CMK (cell line): ENCODE results near the gene GPR37.

Experiments used
- DNase-seq: peaks from one replicate; pipeline ENCODE4 v3.0.0-alpha.2; 2010; ENCODE audit warnings: low read depth

The GPR37 gene

GRCh38 chr7:124724507-124725192 is 40.9 kb downstream of the GPR37 start:
- no peak for DNase-seq

- DNase-seq = no peak
Measured at GRCh38 chr7:124724079-124724478, 41.5 kb downstream of the GPR37 start.

- no peak for DNase-seq
Measured at GRCh38 chr7:124723012-124723411, 42.6 kb downstream of the GPR37 start.

- no peak for DNase-seq
Measured at GRCh38 chr7:124722292-124722691, 43.3 kb downstream of the GPR37 start.

GRCh38 chr7:124720195-124720594 is 45.4 kb downstream of the GPR37 start:
- DNase-seq = no peak

- no peak for DNase-seq
Measured at GRCh38 chr7:124718032-124718766, 47.4 kb downstream of the GPR37 start.

- no peak for DNase-seq
Measured at GRCh38 chr7:124716894-124717293, 48.7 kb downstream of the GPR37 start.

GRCh38 chr7:124713086-124713485 is 52.5 kb downstream of the GPR37 start:
- no peak for DNase-seq

- no peak for DNase-seq
Measured at GRCh38 chr7:124712017-124712416, 53.6 kb downstream of the GPR37 start.

- no peak for DNase-seq
Measured at GRCh38 chr7:124702385-124702784, 63.2 kb downstream of the GPR37 start.

- no peak for DNase-seq
Measured at GRCh38 chr7:124701955-124702354, 63.6 kb downstream of the GPR37 start.

- no peak for DNase-seq
Measured at GRCh38 chr7:124700655-124701054, 64.9 kb downstream of the GPR37 start.

- DNase-seq = no peak
Measured at GRCh38 chr7:124698964-124699363, 66.6 kb downstream of the GPR37 start.

GRCh38 chr7:124697746-124698145 is 67.8 kb downstream of the GPR37 start:
- DNase-seq = no peak
